ENCODE data around the gene PCAT6.
A peak's percentile ranks its signal among the peaks of the same experiment; 100 is the strongest.

Gene PCAT6

GRCh38 chr1:202850593-202851362, 40.0 kb downstream of the PCAT6 start:
- DNase-seq (ENCODE audit: low read depth): no peak

DNA sequence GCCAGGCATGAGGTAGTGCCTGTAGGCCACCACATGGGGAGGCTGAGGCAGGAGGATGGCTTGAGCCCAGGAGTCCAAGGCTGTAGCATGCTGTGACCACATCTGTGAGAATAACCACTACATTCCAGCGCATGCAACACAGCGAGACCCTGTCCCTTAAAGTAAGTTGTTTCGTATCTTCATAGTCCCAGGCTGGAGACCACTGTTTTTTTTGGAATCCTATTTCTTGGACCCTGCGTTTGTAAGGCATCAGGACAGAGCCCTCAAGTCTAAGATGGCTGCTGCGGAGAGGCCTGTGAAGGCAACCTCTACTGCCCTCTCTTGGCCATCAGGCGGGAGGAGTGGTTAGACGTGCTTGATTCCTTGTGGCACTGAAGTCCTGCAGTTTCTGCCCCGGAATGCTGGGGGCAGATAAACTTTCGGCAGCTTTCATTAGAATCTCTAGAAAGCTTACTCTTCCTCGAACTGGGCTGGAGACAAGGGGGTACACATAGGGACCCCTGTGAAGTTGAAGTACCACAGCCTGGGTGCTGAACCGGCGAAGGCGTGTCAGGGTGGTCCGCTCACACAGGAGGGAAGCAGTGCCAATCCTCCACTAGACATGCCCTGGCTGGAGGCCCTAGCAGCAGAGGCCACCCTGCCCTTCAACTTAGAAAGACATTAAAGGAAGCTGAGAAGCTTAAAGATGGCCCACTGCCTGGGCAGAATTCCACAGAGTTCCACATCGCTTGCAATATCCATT, 41.6 kb downstream of the PCAT6 start:
- DNase-seq (ENCODE audit: low read depth): peak; percentile 76

- no peak for DNase-seq (ENCODE audit: low read depth)
Observed at GRCh38 chr1:202854787-202855186, 44.0 kb downstream of the PCAT6 start.

- DNase-seq (ENCODE audit: low read depth): no peak
Observed at GRCh38 chr1:202856014-202856413, 45.3 kb downstream of the PCAT6 start.

GRCh38 chr1:202857136-202857610, 46.4 kb downstream of the PCAT6 start:
- no peak for DNase-seq (ENCODE audit: low read depth)

DNA sequence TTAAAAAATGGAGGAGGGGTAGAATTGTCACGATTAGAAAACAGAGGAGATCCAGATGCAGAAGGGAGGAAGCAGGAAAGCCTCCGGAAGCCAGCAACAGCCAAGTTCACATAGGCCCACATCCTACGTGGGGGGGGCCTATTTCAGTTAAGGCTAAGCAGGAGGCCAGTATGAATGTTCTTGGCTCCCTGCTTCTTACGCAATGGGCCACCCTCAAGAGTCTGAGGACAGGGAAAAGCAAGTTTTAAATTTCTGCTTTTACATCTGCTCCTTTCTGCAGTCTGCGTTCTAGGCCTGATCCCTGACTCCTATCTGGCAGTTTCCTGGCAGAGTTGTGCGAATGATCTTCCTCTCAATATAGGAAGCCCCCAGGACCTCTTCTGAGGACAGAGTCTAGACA, 47.6 kb downstream of the PCAT6 start:
- DNase-seq (ENCODE audit: low read depth): no peak

DNA sequence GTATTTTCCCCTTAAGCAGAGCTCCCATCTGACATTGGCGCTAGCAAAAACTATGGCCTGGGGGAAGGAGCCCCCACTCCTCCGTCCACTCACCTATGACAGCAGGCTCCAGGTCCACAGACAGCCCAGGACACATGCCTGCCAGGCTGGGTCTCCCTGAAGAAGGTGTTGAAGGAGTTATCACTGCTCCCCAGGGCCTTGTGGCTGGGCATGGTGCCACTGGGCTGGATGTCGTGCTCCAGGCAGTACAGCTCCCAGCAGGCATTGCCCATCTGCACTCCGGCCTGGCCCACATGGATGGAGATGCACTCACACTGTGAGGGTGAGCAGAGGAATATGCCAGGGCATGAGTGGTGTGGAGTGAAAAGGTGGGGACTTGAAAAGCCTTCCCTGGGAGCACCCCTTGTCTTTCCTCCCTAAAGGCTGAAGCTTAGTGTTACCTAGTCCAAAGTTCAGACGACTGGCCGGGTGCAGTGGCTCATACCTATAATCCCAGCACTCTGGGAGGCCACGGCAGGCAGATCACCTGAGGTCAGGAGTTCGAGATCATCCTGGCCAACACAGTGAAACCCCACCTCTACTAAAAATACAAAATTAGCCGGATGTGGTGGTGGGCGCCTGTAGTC, 48.1 kb downstream of the PCAT6 start:
- no peak for DNase-seq (ENCODE audit: low read depth)

DNA sequence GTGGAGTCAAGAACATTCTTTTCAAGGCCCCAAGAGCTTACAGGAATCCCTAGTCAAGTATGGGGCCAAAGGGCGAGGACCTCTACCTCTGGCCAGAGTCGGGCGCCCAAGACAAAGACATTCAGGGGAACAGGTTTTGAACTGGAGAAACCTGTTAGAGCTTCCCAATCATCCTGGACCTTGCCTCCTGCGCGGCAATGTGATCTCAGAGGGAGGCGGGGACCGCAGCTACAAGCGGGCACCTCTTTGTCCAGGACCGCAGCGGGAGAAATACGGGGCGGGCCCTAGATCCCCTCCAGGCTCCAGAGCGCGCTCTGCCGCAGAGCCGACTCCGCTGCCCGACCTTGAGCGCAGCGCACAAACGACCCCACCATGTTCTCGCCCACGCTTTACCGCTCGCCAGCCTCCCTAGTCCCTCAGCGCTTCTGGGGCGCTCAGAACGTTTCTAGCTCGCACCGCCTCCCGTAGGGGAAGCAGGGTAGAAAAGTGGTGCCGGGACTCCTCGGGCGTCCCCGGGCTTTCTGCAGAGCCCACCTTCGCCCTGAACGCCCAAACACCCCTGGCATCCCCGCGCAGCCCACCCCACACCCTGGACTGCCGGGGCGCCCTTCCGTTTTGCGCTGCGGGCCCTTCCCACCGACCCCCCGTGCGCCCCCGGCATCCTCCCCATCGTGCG, 50.1 kb downstream of the PCAT6 start:
- DNase-seq (ENCODE audit: low read depth): peak; percentile 67

All from ELR (cell line).